Stimulated activated CD4-positive, alpha-beta T cell treated with anti-CD3 and anti-CD28 coated beads, Interleukin-15, amount 100 ng/mL, for 1 hour (primary cell): ENCODE data around the gene S1PR4.

Experiments
- DNase-seq, 2 donors: peaks; one replicate each; pipeline ENCODE4 v3.0.0-alpha.2; 2020; ENCODE audit warnings: low read depth in 1 of 2, low spot score in 1 of 2

Gene S1PR4

GRCh38 chr19:3178377-3178972 is at the start of gene S1PR4:
S1PR4 (plus strand) TSS chr19:3178769; CDS start chr19:3178793, 24 bp downstream.
- peak; percentile 36 to 60 for DNase-seq

DNA sequence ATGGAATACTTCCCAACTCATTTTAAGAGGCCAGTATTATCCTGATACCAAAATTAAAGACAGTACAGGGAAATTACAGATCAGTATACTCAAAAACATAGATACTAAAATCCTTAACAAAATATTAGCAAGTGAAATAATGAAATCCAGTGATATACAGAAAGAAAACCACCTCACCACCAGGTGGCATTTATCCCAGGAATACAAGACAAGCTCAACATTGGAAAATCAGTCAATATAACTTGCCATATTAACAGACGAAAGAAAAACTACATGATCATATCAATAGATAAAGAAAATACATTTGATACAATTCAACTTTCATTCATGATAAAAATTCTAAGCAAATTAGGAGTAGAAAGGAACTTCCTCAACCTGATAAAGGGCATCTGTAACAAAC is 49.5 kb upstream of the S1PR4 start:
- no peak for DNase-seq

- DNase-seq: no peak
Measured at GRCh38 chr19:3131168-3131567, 47.4 kb upstream of the S1PR4 start.

DNA sequence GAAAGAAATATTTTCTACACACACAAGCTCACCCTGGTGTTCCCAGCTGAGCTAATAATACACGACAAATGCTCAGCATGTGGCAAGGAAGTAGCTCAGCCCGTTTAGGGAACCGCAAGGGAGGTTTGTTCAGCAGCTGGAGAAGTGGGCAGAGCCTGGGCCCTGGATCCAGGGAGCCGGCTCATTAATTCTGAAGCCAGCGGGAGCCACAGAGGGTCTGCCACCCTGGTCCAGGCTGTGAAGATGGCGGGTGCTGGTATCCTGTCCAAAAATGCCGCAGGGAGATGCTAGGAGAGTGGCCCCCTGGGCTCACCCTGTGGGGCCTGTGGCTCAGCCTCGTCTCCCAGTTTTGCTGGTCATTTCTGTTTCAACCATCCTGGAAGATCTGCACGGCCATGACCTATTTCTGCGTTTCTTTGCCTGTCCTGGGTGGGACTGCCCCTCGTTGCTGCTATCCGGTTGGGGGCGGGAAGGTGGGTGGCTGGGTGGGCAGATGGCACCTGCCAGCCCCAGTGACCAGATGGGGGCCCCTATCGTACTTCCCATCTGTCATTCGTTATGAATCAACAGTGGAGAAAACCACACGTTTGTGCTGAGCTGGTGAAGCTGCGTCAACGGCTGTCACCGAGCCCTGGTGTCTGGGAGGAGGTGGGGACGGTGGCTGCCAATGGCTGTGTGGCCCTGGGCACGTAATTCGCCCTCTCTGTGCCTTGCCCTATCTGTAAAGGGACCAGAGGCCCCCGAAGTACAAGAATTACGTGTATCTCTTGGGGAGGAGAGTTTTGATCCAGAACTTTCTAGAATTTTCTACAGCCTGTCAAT is 45.4 kb upstream of the S1PR4 start:
- peak; percentile 53 to 55 for DNase-seq

- no peak for DNase-seq
Measured at GRCh38 chr19:3133793-3134116, 44.8 kb upstream of the S1PR4 start.

DNA sequence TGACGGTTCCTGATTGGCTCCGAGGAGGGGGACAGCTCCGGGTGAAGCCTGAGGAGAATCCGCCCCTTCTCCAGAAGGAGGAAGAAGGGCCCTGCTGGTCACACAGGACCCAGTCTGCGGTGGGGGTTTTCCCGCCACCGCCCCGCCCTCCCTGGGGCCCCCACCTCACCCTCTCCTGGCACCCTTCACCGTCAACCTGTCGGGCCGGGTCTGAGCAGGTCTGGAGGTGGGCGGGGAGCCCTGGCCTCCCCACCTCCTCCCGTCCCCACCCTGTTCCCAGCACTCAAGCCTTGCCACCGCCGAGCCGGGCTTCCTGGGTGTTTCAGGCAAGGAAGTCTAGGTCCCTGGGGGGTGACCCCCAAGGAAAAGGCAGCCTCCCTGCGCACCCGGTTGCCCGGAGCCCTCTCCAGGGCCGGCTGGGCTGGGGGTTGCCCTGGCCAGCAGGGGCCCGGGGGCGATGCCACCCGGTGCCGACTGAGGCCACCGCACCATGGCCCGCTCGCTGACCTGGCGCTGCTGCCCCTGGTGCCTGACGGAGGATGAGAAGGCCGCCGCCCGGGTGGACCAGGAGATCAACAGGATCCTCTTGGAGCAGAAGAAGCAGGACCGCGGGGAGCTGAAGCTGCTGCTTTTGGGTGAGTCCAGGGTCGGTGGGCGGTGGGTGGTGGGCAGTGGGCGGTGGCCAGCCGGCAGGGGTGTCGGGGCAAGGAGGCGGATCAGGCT is 42.4 kb upstream of the S1PR4 start, which contains the start of gene GNA15:
Gene GNA15 (plus strand): TSS at position 73 of the 723 bp plus-strand sequence. CDS start 418 bp downstream, at position 491.
- peak in 1 of 2 donors; percentile 19 for DNase-seq

GRCh38 chr19:3136684-3137055 is 41.9 kb upstream of the S1PR4 start:
- no peak for DNase-seq

DNA sequence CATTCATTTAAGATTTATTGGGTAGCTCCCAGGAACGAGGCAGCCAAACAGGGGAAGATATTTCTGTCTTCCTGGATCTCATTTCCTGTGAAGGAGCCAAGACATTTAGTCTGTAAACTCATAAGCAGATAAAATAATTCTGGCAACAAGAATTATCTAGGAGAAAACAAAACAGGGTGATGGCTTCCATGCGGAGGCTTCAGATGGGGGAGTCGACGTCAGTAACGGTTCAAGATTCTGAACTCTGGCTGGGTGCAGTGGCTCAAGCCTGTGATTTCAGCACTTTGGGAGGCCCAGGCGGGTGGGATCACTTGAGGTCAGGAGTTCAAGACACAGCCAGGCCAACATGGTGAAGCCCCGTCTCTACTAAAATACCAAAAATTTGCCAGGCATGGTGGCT is 41.5 kb upstream of the S1PR4 start:
- no peak for DNase-seq

GRCh38 chr19:3138268-3138667 is 40.3 kb upstream of the S1PR4 start:
- no peak for DNase-seq

DNA sequence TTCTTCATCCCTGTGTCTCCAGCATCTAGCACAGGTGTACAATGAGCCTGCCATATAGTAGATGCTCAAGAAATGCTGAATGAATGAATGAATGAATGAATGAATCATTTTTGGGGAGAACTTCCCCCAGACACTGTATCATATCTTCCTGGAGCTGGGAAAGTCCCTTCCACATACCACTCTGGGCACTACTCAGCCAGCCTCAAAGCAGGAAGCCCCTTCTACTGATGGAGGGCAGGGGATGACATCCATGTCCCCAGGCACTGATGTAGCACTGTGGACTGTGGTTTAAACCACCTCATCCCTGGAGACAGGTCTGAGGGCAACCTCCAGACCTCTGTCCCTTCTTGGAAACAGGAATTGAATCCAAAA is 37.9 kb upstream of the S1PR4 start:
- DNase-seq: no peak

DNA sequence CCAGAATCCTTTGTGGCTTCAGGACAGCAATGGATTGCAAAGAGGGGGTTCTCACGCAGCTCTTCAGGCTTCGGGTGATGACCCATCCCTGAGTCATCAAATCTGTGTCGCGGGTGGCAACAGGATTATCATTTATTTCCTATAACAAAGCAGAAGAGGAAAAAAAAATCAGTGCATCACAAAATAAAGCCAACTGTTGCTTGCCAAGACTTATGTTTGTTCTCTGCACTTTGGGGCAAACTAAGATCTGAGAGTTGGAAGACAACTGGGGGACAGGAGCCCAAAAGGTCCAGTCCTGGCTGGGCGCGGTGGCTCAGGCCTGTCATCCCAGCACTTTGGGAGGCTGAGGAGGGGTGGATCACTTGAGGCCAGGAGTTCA is 36.3 kb upstream of the S1PR4 start:
- peak in 1 of 2 donors; percentile 26 for DNase-seq

GRCh38 chr19:3142781-3143337 is 35.7 kb upstream of the S1PR4 start:
- no peak for DNase-seq

- no peak for DNase-seq
Measured at GRCh38 chr19:3145909-3146676, 32.5 kb upstream of the S1PR4 start.

- peak; percentile 35 to 63 for DNase-seq
Measured at GRCh38 chr19:3146677-3147100, 31.9 kb upstream of the S1PR4 start.

GRCh38 chr19:3148503-3148902 is 30.1 kb upstream of the S1PR4 start:
- DNase-seq: no peak

- no peak for DNase-seq
Measured at GRCh38 chr19:3149089-3149488, 29.5 kb upstream of the S1PR4 start.

DNA sequence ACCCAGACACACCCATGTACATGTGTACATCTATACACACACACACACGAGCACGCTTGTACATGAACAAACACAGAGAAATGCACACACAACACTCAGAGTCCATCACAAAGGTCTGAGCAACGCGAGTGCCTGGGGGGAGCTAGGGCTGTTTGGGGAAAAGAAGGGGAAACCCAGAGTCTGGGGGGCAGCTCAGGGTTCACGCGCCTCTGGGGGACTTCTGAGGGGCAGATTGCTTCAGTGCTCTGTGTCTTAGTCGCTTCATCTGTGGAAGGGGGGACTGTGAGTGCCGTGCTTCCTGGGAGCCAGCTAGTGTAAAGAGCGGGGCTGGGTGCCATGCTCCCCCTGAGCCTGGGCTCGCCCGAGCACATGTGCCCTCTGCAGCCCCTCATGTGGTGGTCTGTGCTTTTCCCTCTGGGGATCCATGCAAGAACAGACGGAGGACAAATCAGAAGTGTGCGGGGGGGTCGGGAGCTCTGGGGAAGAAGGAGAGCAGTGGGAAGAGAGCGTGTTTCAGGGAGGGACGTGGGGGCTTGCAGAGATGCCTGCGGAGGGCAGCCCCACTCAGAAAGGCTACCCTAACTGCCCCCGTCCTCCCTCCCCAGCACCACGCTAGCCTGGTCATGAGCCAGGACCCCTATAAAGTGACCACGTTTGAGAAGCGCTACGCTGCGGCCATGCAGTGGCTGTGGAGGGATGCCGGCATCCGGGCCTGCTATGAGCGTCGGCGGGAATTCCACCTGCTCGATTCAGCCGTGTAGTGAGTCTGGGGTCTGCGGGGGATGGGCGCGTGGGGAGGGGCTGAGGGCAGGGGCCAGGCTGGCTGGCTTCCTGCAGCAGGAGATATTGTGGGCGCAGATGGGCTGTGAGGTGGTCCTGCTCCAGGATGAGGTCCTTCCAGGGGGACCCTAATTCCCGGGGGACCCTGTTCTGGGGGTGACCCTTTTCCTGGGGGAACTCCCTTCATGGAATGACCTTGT is 28.8 kb upstream of the S1PR4 start:
- DNase-seq: no peak

- no peak for DNase-seq
Measured at GRCh38 chr19:3150739-3151329, 27.7 kb upstream of the S1PR4 start.

- no peak for DNase-seq
Measured at GRCh38 chr19:3151563-3152418, 26.8 kb upstream of the S1PR4 start.
